ENCODE data around the gene GNPTAB.
"Not testable (repeated sequence)": the region's sequence is repeated elsewhere in the genome, so short reads cannot be mapped to it uniquely, and the experiment has no call there.

GNPTAB gene

GRCh38 chr12:101830367-101831325 is at the start of gene GNPTAB:
TSS of gene GNPTAB (minus strand) at chr12:101830959. CDS start at chr12:101830675, 284 bp downstream.
- ATAC-seq (replicated peaks; ENCODE audit: extremely low read depth, poor library complexity, severe bottlenecking) (peak; percentile 85), DNase-seq (ENCODE audit: low spot score in 2 of 2) (peak; percentile 93 to 95)
- peaks cover 46% of the 10 kb centered on the region for H3K4me1 Mint-ChIP-seq
- H3K4me3 Mint-ChIP-seq, result peak within 1 kb of the TSS; percentile 95
- H3K9me3 Mint-ChIP-seq, result no peaks in the 10 kb centered on the region
- H3K27me3 Mint-ChIP-seq, result no peaks in the 10 kb centered on the region
- H3K27ac Mint-ChIP-seq (ENCODE audit: low read depth), result peak within 1 kb of the TSS; percentile 92
- peaks cover 7% of the 10 kb centered on the region for H3K36me3 Mint-ChIP-seq (ENCODE audit: insufficient read depth)

GRCh38 chr12:101878243-101878821 is 47.6 kb upstream of the GNPTAB start:
- ATAC-seq (replicated peaks; ENCODE audit: extremely low read depth, poor library complexity, severe bottlenecking) (no peak), DNase-seq (ENCODE audit: low spot score in 2 of 2) (no peak)
- H3K4me1 Mint-ChIP-seq, result peaks cover 20% of the 10 kb centered on the region
- H3K27me3 Mint-ChIP-seq, result no peaks in the 10 kb centered on the region
- peak overlapping the region; percentile 87 for H3K27ac Mint-ChIP-seq (ENCODE audit: low read depth)
- H3K4me3 Mint-ChIP-seq, result peak overlapping the region; percentile 93
- no peaks in the 10 kb centered on the region for H3K9me3 Mint-ChIP-seq
- H3K36me3 Mint-ChIP-seq (ENCODE audit: insufficient read depth), result peaks cover 12% of the 10 kb centered on the region

DNA sequence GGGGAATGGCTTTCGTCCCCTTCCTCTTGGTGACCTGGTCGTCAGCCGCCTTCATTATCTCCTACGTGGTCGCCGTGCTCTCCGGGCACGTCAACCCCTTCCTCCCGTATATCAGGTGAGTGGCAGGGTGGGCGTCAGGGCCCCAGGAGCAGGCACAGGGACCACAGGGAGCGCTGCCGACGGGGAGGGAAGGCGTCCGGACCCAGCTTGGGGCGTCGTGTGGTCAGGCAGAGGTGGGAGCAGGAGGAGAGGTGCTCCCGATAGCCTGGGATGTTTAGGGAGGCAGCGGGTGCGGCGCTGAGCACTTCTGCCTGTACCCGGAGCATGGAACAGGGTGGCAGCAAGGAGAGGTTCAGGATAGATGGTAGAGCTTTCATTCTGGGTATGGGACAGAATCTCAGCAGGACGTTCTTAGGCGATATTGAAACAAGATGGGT is 47.1 kb upstream of the GNPTAB start:
- Mint-ChIP-seq H3K27me3 (no peaks in the 10 kb centered on the region), H3K27ac (ENCODE audit: low read depth) (peak overlapping the region; percentile 87), H3K9me3 (no peaks in the 10 kb centered on the region), H3K4me3 (peak overlapping the region; percentile 93), H3K36me3 (ENCODE audit: insufficient read depth) (peaks cover 12% of the 10 kb centered on the region), H3K4me1 (peaks cover 20% of the 10 kb centered on the region)
- ATAC-seq (replicated peaks; ENCODE audit: extremely low read depth, poor library complexity, severe bottlenecking) (peak; percentile 6), DNase-seq (ENCODE audit: low spot score in 2 of 2) (no peak)

DNA sequence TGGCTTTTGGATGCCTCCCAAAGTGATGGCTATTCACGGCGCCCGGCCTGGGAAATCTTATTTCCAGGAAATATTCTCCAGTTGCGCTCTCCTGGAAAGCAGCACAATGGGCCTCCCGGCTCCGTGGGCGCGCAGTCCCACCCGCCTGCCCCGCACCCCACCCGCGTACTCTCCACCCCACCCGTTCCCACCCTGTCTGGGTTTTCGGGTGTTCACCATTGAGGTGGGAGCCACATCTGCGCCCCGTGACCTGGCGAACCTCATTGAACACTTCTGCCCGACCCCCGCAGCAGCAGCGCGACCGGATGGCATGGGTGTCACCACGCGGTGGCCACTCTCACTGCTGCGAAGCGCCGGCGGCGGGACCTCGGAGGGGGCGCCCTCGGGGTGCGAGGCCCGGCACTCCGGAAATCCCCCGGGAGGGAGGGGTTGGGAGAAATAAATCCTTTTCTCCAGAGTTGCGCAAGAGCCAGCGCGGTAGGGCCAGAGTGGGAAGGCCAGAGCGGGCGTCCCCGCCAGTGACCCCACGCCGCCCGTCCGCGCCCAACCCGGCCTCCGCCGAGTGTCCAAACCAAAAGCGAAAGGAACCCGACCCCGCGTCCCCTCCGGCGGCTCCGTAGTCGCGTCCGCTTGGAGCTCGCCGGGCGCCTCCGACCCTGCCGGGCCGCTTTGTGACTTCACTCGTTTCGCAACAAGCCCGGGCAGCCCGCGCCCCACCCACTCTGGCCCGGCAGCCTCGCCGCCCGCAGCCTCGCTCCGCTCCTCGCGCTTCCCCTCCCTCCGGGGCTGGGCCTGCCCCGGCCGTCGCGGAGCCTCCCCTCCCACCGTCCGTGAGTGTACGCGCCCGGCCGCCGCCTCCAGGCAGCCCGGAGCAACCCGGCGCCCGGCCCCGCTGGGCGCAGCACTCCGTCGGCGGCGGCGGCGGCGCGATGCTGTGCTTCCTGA is 46.4 kb upstream of the GNPTAB start, which contains the start of gene DRAM1:
TSS of gene DRAM1 (plus strand) at position 720 of the 945 bp plus-strand sequence. CDS start at position 930, 210 bp downstream.
- Mint-ChIP-seq H3K4me1 (peaks cover 20% of the 10 kb centered on the region), H3K36me3 (ENCODE audit: insufficient read depth) (peaks cover 11% of the 10 kb centered on the region), H3K4me3 (peak within 1 kb of the TSS; percentile 93), H3K27me3 (no peaks in the 10 kb centered on the region), H3K27ac (ENCODE audit: low read depth) (peak within 1 kb of the TSS; percentile 87), H3K9me3 (no peaks in the 10 kb centered on the region)
- ATAC-seq (replicated peaks; ENCODE audit: extremely low read depth, poor library complexity, severe bottlenecking), result peak; percentile 82
- DNase-seq (ENCODE audit: low spot score in 2 of 2), result peak; percentile 54 to 68

GRCh38 chr12:101876322-101876860 is 45.6 kb upstream of the GNPTAB start:
- no peak for ATAC-seq (replicated peaks; ENCODE audit: extremely low read depth, poor library complexity, severe bottlenecking)
- Mint-ChIP-seq H3K9me3 (no peaks in the 10 kb centered on the region), H3K4me3 (peak overlapping the region; percentile 93), H3K27ac (ENCODE audit: low read depth) (peak overlapping the region; percentile 87), H3K4me1 (peaks cover 16% of the 10 kb centered on the region), H3K27me3 (no peaks in the 10 kb centered on the region), H3K36me3 (ENCODE audit: insufficient read depth) (peaks cover 11% of the 10 kb centered on the region)
- no peak for DNase-seq (ENCODE audit: low spot score in 2 of 2)

DNA sequence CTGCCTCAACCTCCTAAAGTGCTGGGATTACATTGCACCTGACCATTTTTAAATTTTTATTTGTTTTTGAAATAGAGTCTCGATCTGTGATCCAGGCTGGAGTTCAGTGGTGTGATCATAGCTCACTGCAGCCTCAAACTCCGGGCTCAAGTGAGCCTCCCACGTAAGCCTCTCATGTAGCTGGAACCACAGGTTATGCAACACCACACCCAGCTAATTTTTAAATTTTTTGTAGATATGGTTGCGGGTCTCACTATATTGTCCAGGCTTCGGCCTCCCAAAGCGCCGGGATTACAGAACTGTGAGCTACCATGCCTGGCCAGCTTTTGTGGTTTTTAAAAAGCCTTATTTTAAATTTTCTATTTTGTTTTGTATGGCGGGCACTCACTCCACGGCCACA is 44.4 kb upstream of the GNPTAB start:
- peaks cover 11% of the 10 kb centered on the region for H3K36me3 Mint-ChIP-seq (ENCODE audit: insufficient read depth)
- H3K27ac Mint-ChIP-seq (ENCODE audit: low read depth), result no peak overlapping the region
- H3K4me3 Mint-ChIP-seq, result no peak overlapping the region
- no peaks in the 10 kb centered on the region for H3K27me3 Mint-ChIP-seq
- no peak for ATAC-seq (replicated peaks; ENCODE audit: extremely low read depth, poor library complexity, severe bottlenecking)
- no peaks in the 10 kb centered on the region for H3K9me3 Mint-ChIP-seq
- H3K4me1 Mint-ChIP-seq, result peaks cover 14% of the 10 kb centered on the region
- DNase-seq (ENCODE audit: low spot score in 2 of 2), result no peak

- ATAC-seq (replicated peaks; ENCODE audit: extremely low read depth, poor library complexity, severe bottlenecking) (no peak), DNase-seq (ENCODE audit: low spot score in 2 of 2) (no peak)
- no peak overlapping the region for H3K27ac Mint-ChIP-seq (ENCODE audit: low read depth)
- no peaks in the 10 kb centered on the region for H3K4me1 Mint-ChIP-seq
- no peak overlapping the region for H3K4me3 Mint-ChIP-seq
- H3K27me3 Mint-ChIP-seq, result no peaks in the 10 kb centered on the region
- peaks cover 2% of the 10 kb centered on the region for H3K36me3 Mint-ChIP-seq (ENCODE audit: insufficient read depth)
- no peaks in the 10 kb centered on the region for H3K9me3 Mint-ChIP-seq
These were observed 40.2 kb upstream of the GNPTAB start for GRCh38 chr12:101870925-101871324.

DNA sequence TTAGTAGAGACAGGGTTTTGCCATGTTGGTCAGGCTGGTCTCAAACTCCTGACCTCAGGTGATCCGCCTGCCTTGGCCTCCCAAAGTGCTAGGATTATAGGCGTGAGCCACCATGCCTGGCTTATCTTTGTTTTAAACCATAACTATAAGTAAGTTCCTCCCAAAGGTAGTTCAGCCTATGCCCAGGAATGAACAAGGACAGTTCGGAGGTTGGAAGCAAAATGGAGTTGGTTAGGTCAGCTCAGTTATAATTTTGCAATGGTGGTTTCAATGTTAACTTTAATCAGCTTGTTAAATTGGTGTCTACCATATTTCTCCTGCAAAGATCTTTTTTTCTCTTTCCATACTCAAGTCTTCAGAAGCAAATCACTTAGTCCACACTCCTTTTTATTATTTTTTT is 36.9 kb upstream of the GNPTAB start:
- not testable (repeated sequence) for H3K9me3 Mint-ChIP-seq; H3K27ac Mint-ChIP-seq (ENCODE audit: low read depth); H3K27me3 Mint-ChIP-seq; H3K4me1 Mint-ChIP-seq; H3K4me3 Mint-ChIP-seq; ATAC-seq (replicated peaks; ENCODE audit: extremely low read depth, poor library complexity, severe bottlenecking); DNase-seq (ENCODE audit: low spot score in 2 of 2); H3K36me3 Mint-ChIP-seq (ENCODE audit: insufficient read depth)

GRCh38 chr12:101866615-101867373 is 36.0 kb upstream of the GNPTAB start:
- Mint-ChIP-seq H3K4me1 (no peaks in the 10 kb centered on the region), H3K27ac (ENCODE audit: low read depth) (no peak overlapping the region), H3K36me3 (ENCODE audit: insufficient read depth) (peaks cover 3% of the 10 kb centered on the region), H3K4me3 (no peak overlapping the region), H3K27me3 (no peaks in the 10 kb centered on the region), H3K9me3 (no peaks in the 10 kb centered on the region)
- no peak for ATAC-seq (replicated peaks; ENCODE audit: extremely low read depth, poor library complexity, severe bottlenecking)
- no peak for DNase-seq (ENCODE audit: low spot score in 2 of 2)

- Mint-ChIP-seq H3K27me3 (no peaks in the 10 kb centered on the region), H3K9me3 (no peaks in the 10 kb centered on the region), H3K27ac (ENCODE audit: low read depth) (no peak overlapping the region)
These were observed 33.2 kb upstream of the GNPTAB start for GRCh38 chr12:101863981-101864380.

GRCh38 chr12:101862245-101862644 is 31.5 kb upstream of the GNPTAB start:
- ATAC-seq (replicated peaks; ENCODE audit: extremely low read depth, poor library complexity, severe bottlenecking) (no peak), DNase-seq (ENCODE audit: low spot score in 2 of 2) (no peak)
- no peaks in the 10 kb centered on the region for H3K9me3 Mint-ChIP-seq
- no peak overlapping the region for H3K27ac Mint-ChIP-seq (ENCODE audit: low read depth)
- no peaks in the 10 kb centered on the region for H3K4me1 Mint-ChIP-seq
- H3K36me3 Mint-ChIP-seq (ENCODE audit: insufficient read depth), result peaks cover 2% of the 10 kb centered on the region
- H3K27me3 Mint-ChIP-seq, result no peaks in the 10 kb centered on the region
- H3K4me3 Mint-ChIP-seq, result no peak overlapping the region

More at GRCh38 chr12:101863981-101864380, 33.2 kb upstream of the GNPTAB start:
- H3K36me3 Mint-ChIP-seq (ENCODE audit: insufficient read depth), result peaks cover 3% of the 10 kb centered on the region
- ATAC-seq (replicated peaks; ENCODE audit: extremely low read depth, poor library complexity, severe bottlenecking) (no peak), DNase-seq (ENCODE audit: low spot score in 2 of 2) (no peak)
- no peak overlapping the region for H3K4me3 Mint-ChIP-seq
- H3K4me1 Mint-ChIP-seq, result no peaks in the 10 kb centered on the region
